Duodenal mucosa (tissue), 2 donors: ENCODE results near the gene APC2.
"Not testable (repeated sequence)": the region's sequence is repeated elsewhere in the genome, so short reads cannot be mapped to it uniquely, and the experiment has no call there.

Experiments
- H3K27ac ChIP-seq: one replicate; pipeline ENCODE4 v1.7.0; 2013; ENCODE audit warnings: low read depth, low read length
- H3K27me3 ChIP-seq, 2 donors: one replicate each; pipeline ENCODE4 v1.7.0; 2013; ENCODE audit warnings: low read length in 2 of 2, control low read depth in 1 of 2; ENCODE audit not compliant: insufficient read depth in 2 of 2, control insufficient read depth in 1 of 2
- H3K36me3 ChIP-seq, 2 donors: one replicate each; pipeline ENCODE4 v1.7.0; 2013; ENCODE audit warnings: low read length in 2 of 2, control low read depth in 1 of 2; ENCODE audit not compliant: insufficient read depth in 2 of 2, control insufficient read depth in 1 of 2
- H3K4me1 ChIP-seq, 2 donors: one replicate each; pipeline ENCODE4 v1.7.0; 2013; ENCODE audit warnings: low read length in 2 of 2, control low read depth in 1 of 2; ENCODE audit not compliant: insufficient read depth in 2 of 2, control insufficient read depth in 1 of 2
- H3K4me3 ChIP-seq, 2 donors: one replicate each; pipeline ENCODE4 v1.7.0; 2013; ENCODE audit warnings: low read length in 2 of 2, low read depth in 1 of 2
- H3K9ac ChIP-seq, 2 donors: one replicate each; pipeline ENCODE4 v1.7.0; 2013; ENCODE audit warnings: low read length in 2 of 2, low read depth in 1 of 2
- H3K9me3 ChIP-seq, 2 donors: one replicate each; pipeline ENCODE4 v1.7.0; 2013; ENCODE audit warnings: low read length in 2 of 2, control low read depth in 1 of 2; ENCODE audit not compliant: control insufficient read depth in 1 of 2

Gene APC2

GRCh38 chr19:1491849-1492170, 41.9 kb downstream of the APC2 start:
- Histone ChIP-seq H3K9me3 (no peaks in the 10 kb centered on the region), H3K4me1 (peaks cover 29 to 37% of the 10 kb centered on the region in 2 donors), H3K4me3 (peak overlapping the region; percentile 76 to 87), H3K27me3 (peaks cover 0 to 3% of the 10 kb centered on the region in 2 donors), H3K27ac (peak overlapping the region; percentile 46), H3K36me3 (peaks cover 0 to 4% of the 10 kb centered on the region in 2 donors), H3K9ac (peak overlapping the region; percentile 77 to 85)

GRCh38 chr19:1492474-1493006, 42.6 kb downstream of the APC2 start:
- peak overlapping the region; percentile 30 to 77 for H3K9ac ChIP-seq
- peaks cover 0 to 3% of the 10 kb centered on the region in 2 donors for H3K27me3 ChIP-seq
- peaks cover 0 to 4% of the 10 kb centered on the region in 2 donors for H3K36me3 ChIP-seq
- peak overlapping the region; percentile 85 for H3K27ac ChIP-seq
- peaks cover 29 to 37% of the 10 kb centered on the region in 2 donors for H3K4me1 ChIP-seq
- no peaks in the 10 kb centered on the region for H3K9me3 ChIP-seq
- H3K4me3 ChIP-seq = peak overlapping the region; percentile 76 to 87

GRCh38 chr19:1494115-1494815, 44.3 kb downstream of the APC2 start:
- Histone ChIP-seq H3K9ac (peak overlapping the region in 1 of 2 donors; percentile 25), H3K9me3 (no peaks in the 10 kb centered on the region), H3K27ac (peak overlapping the region; percentile 5), H3K4me3 (peak overlapping the region in 1 of 2 donors; percentile 16), H3K36me3 (peaks cover 0 to 4% of the 10 kb centered on the region in 2 donors), H3K4me1 (peaks cover 29 to 37% of the 10 kb centered on the region in 2 donors), H3K27me3 (peaks cover 0 to 3% of the 10 kb centered on the region in 2 donors)

- Histone ChIP-seq H3K4me1 (peaks cover 24 to 29% of the 10 kb centered on the region in 2 donors), H3K36me3 (peaks cover 0 to 4% of the 10 kb centered on the region in 2 donors)
These were observed 45.3 kb downstream of the APC2 start for GRCh38 chr19:1495051-1495798.

GRCh38 chr19:1495799-1496713, 46.1 kb downstream of the APC2 start:
- H3K9me3 ChIP-seq = no peaks in the 10 kb centered on the region
- H3K9ac ChIP-seq = no peak overlapping the region
- H3K36me3 ChIP-seq = peaks cover 0 to 4% of the 10 kb centered on the region in 2 donors
- H3K4me1 ChIP-seq = peaks cover 24 to 29% of the 10 kb centered on the region in 2 donors
- H3K4me3 ChIP-seq = no peak overlapping the region
- no peak overlapping the region for H3K27ac ChIP-seq
- peaks cover 0 to 3% of the 10 kb centered on the region in 2 donors for H3K27me3 ChIP-seq

More at GRCh38 chr19:1495051-1495798, 45.3 kb downstream of the APC2 start:
- H3K9me3 ChIP-seq = no peaks in the 10 kb centered on the region
- peaks cover 0 to 3% of the 10 kb centered on the region in 2 donors for H3K27me3 ChIP-seq
- H3K27ac ChIP-seq = no peak overlapping the region
- H3K9ac ChIP-seq = no peak overlapping the region
- no peak overlapping the region for H3K4me3 ChIP-seq

GRCh38 chr19:1496714-1497577, 47.0 kb downstream of the APC2 start:
- Histone ChIP-seq H3K36me3 (peaks cover 0 to 4% of the 10 kb centered on the region in 2 donors), H3K9ac (no peak overlapping the region), H3K4me3 (no peak overlapping the region), H3K27ac (no peak overlapping the region), H3K27me3 (peaks cover 0 to 3% of the 10 kb centered on the region in 2 donors), H3K9me3 (no peaks in the 10 kb centered on the region), H3K4me1 (peaks cover 24 to 25% of the 10 kb centered on the region in 2 donors)

GRCh38 chr19:1497578-1498235, 47.8 kb downstream of the APC2 start:
- Histone ChIP-seq H3K36me3 (peaks cover 0 to 4% of the 10 kb centered on the region in 2 donors), H3K9me3 (no peaks in the 10 kb centered on the region), H3K9ac (no peak overlapping the region), H3K27ac (no peak overlapping the region), H3K4me3 (no peak overlapping the region), H3K4me1 (peaks cover 22 to 23% of the 10 kb centered on the region in 2 donors), H3K27me3 (peaks cover 0 to 3% of the 10 kb centered on the region in 2 donors)

GRCh38 chr19:1499231-1499630, 49.3 kb downstream of the APC2 start:
- H3K4me3 ChIP-seq, H3K27ac ChIP-seq, H3K9me3 ChIP-seq, H3K36me3 ChIP-seq, H3K9ac ChIP-seq: not testable (repeated sequence)
- H3K27me3 ChIP-seq = peaks cover 8 to 11% of the 10 kb centered on the region in 2 donors
- H3K4me1 ChIP-seq = peaks cover 6 to 16% of the 10 kb centered on the region in 2 donors
